Right lobe of liver (tissue), 6 donors: ENCODE data around the gene CDKL1. TPM values are rescaled to one million over a fixed set of nuclear protein-coding genes. Genes with fewer than 3 reads are reported as not detected.

Experiments used
- ATAC-seq, 4 donors: fragments of 200-7000 bp; cut with Tn5 transposase; one replicate each; pipeline ENCODE4 v1.9.1; 2020; ENCODE audit warnings: mild to moderate bottlenecking in 4 of 4, moderate library complexity in 4 of 4
- DNase-seq, 3 donors: peaks; one replicate each; pipeline ENCODE4 v3.0.0-alpha.2; 2020
- H3K27ac ChIP-seq, 3 donors: fragments of 200-600 bp; one replicate each; pipeline ENCODE4 v1.8.0; 2022
- H3K27me3 ChIP-seq, 2 donors: fragments of 200-600 bp; one replicate each; pipeline ENCODE4 v1.8.0; 2022
- H3K36me3 ChIP-seq, 4 donors: fragments of 200-600 bp; sonication (generic) in 1 of 4; one replicate each; pipeline versions ENCODE4 v1.5.1 to v1.8.0; 2017 to 2022; ENCODE audit warnings: control low read depth in 1 of 4
- H3K4me1 ChIP-seq, 4 donors: fragments of 200-600 bp; sonication (generic) in 1 of 4; one replicate each; pipeline versions ENCODE4 v1.5.1 to v1.8.0; 2017 to 2022; ENCODE audit warnings: control low read depth in 1 of 4
- H3K4me3 ChIP-seq, 3 donors: fragments of 200-600 bp; one replicate each; pipeline ENCODE4 v1.8.0; 2022
- H3K9me3 ChIP-seq, 4 donors: fragments of 200-600 bp; sonication (generic) in 1 of 4; one replicate each; pipeline versions ENCODE4 v1.5.1 to v1.8.0; 2017 to 2022; ENCODE audit warnings: control low read depth in 1 of 4
- CTCF ChIP-seq, 4 donors: fragments of 200-600 bp in 3 of 4; fragments of 450-650 bp in 1 of 4; IDR thresholded peaks; one replicate each; pipeline versions ENCODE4 v1.5.1 to v1.8.0; 2016 to 2022; ENCODE audit warnings: antibody characterized with exemption in 4 of 4, mild to moderate bottlenecking in 2 of 4
- POLR2A ChIP-seq: fragments of 450-650 bp; IDR thresholded peaks from one replicate; pipeline ENCODE4 v1.6.1; 2017; ENCODE audit warnings: antibody characterized with exemption, mild to moderate bottlenecking
- WGBS: methylation state at CpG from one replicate; pipeline ENCODE4 v1.1.6; 2018; ENCODE audit warnings: low coverage, low lambda C conversion rate; ENCODE audit not compliant: insufficient coverage; ENCODE audit errors: missing lambda C conversion rate; 5-methylcytosine and 5-hydroxymethylcytosine counted together
- intact Hi-C, 2 donors: fragments of 100-400 bp; cut with DNase I; formaldehyde crosslinking; loops; one replicate each; pipeline versions ENCODE4 v1.11.2 to v1.14.1; 2022
- total RNA-seq, 6 experiments: library from RNA; depleted of rRNA in 2 of 6; stranded (reverse); fragments of >200 nt in 2 of 6; fragmentation: NEBNext Ultra II Directional in 3 of 6; extraction: Animal tissue kit (Norgen Biotek cat#: 25700) in 3 of 6; gene quantifications; one replicate each; pipeline versions ENCODE4 v1.1.0 to v1.2.4, GENCODE V29; 2016 to 2023
- donor health status: DM: no; HTN: yes; CAD: no.
- donor health status: DM: no; HTN: no; CAD: no.
- donor health status: DM: no; HTN: no; CAD: no.
- donor health status: DM: no; HTN: yes; CAD: no.
- donor health status: DM: no; HTN: yes; CAD: no.

Gene CDKL1
- total RNA-seq, 6 experiments from 2014 or later: 1.1 to 4.5 (median 2.8) TPM

DNA sequence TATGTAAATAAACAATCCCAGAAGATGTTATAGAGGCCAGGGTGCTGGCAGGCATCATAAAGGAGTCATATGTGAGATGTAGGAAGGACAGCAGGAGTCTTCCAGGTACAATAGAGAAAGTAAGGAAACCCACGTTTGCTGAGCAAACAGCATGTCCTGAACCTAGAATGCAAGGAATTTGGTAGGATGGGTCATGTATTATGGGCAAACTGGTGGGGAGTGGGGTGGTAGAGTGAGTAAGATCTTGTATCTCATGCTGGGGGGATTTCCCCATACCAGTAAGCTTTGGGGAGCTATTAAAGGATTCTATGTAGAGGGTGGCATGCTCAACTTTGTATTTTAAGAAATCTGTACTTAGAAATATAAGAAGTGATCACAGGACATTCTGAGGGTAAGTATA, 41.0 kb downstream of the CDKL1 start:
- no peak for DNase-seq
- intact Hi-C loops: no loop called here
- Histone ChIP-seq H3K4me3 (no peak overlapping the region), H3K9me3 (no peaks in the 10 kb centered on the region), H3K4me1 (peaks cover 0 to 5% (median 0%) of the 10 kb centered on the region in 4 donors), H3K27ac (no peak overlapping the region), H3K27me3 (no peaks in the 10 kb centered on the region), H3K36me3 (no peaks in the 10 kb centered on the region)
- TF ChIP-seq POLR2A (no peak), CTCF (IDR thresholded peaks at IDR 0.05) (no peak)
- ATAC-seq: no peak
- WGBS: 86% methylated on average over 1 of the region's 1 CpG

DNA sequence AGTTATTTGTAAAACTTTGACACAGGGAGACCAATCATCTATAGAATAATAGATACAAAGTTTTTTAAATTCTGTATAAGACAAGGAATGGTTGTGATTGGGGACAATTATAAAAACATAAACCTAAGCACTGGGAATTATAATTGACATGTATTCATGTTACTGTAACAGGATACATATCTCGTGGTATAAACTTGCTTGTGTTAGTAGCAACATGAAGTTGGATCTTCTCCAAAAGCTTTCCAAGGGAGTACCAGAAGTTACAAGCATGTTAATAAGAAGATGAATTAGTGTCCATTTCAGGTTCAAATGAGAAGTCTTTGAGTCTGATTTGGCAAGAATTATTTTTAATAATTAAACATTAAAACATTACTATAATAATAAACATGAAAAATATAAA, 42.2 kb downstream of the CDKL1 start:
- intact Hi-C loops: no loop called here
- DNase-seq (no peak), ATAC-seq (no peak)
- WGBS: 0% methylated on average over 1 of the region's 1 CpG
- H3K27me3 ChIP-seq: no peaks in the 10 kb centered on the region
- no peaks in the 10 kb centered on the region for H3K36me3 ChIP-seq
- H3K4me3 ChIP-seq: no peak overlapping the region
- peaks cover 0 to under 1% (median 0%) of the 10 kb centered on the region in 4 donors for H3K4me1 ChIP-seq
- TF ChIP-seq POLR2A (no peak), CTCF (IDR thresholded peaks at IDR 0.05) (no peak)
- H3K9me3 ChIP-seq: no peaks in the 10 kb centered on the region
- no peak overlapping the region for H3K27ac ChIP-seq

GRCh38 chr14:50353126-50353525, 43.6 kb downstream of the CDKL1 start:
- no peaks in the 10 kb centered on the region for H3K27me3 ChIP-seq
- ATAC-seq (no peak), DNase-seq (no peak)
- no peak for TF ChIP-seq POLR2A
- TF ChIP-seq CTCF (IDR thresholded peaks at IDR 0.05): no peak
- H3K4me1 ChIP-seq: no peaks in the 10 kb centered on the region
- H3K27ac ChIP-seq: no peak overlapping the region
- no peak overlapping the region for H3K4me3 ChIP-seq
- intact Hi-C loops: no loop called here
- WGBS: 68% methylated on average over 4 of the region's 4 CpGs
- no peaks in the 10 kb centered on the region for H3K36me3 ChIP-seq
- no peaks in the 10 kb centered on the region for H3K9me3 ChIP-seq

- WGBS: 83% methylated on average over 4 of the region's 4 CpGs
- no peaks in the 10 kb centered on the region for H3K4me1 ChIP-seq
- TF ChIP-seq POLR2A (no peak), CTCF (IDR thresholded peaks at IDR 0.05) (no peak)
- no peak for DNase-seq
- no peak for ATAC-seq
- intact Hi-C loops: no loop called here
- no peak overlapping the region for H3K4me3 ChIP-seq
- H3K27me3 ChIP-seq: no peaks in the 10 kb centered on the region
- H3K36me3 ChIP-seq: no peaks in the 10 kb centered on the region
- H3K9me3 ChIP-seq: no peaks in the 10 kb centered on the region
- no peak overlapping the region for H3K27ac ChIP-seq
These were observed 44.1 kb downstream of the CDKL1 start for GRCh38 chr14:50352584-50352983.

DNA sequence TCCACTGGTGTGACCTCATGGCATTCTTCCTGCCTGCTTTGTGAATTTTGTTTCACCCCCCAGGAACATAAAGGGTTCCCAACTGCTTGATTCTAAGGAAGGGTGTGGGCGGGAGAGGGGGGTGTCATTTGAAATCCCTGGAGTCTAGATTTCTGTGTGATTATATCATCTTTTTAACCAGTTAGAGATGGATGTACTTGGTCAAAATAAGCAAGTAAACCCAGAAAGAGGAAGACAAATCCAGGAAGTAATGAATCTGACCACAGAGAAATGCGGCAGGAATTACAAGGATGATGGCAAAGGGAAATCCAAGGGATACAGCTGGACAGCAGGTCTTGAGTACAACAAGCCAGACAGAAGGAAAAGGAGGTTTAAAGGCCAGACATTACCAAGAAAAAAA, 45.7 kb downstream of the CDKL1 start:
- no peak overlapping the region for H3K4me3 ChIP-seq
- ATAC-seq (no peak), DNase-seq (no peak)
- intact Hi-C loops: no loop called here
- WGBS: 65% methylated on average over 2 of the region's 2 CpGs
- no peaks in the 10 kb centered on the region for H3K36me3 ChIP-seq
- no peaks in the 10 kb centered on the region for H3K4me1 ChIP-seq
- no peaks in the 10 kb centered on the region for H3K9me3 ChIP-seq
- TF ChIP-seq CTCF (IDR thresholded peaks at IDR 0.05): no peak
- TF ChIP-seq POLR2A: no peak
- no peak overlapping the region for H3K27ac ChIP-seq
- H3K27me3 ChIP-seq: no peaks in the 10 kb centered on the region
